HEK293 (cell line): ENCODE measurements around the gene LRP1B.

Source experiments
- CTCF ChIA-PET: fragments of 350-600 bp; formaldehyde crosslinking; extraction: SDS; loops from one replicate; lab custom pipeline; 2021; ENCODE audit warnings: antibody characterized with exemption; lab: Yijun Ruan, JAX
- POLR2A ChIA-PET: fragments of 300-600 bp; formaldehyde crosslinking; extraction: SDS; loops from one replicate; lab custom pipeline; 2020; ENCODE audit warnings: antibody characterized with exemption, inconsistent platforms; lab: Yijun Ruan, JAX
- H3K27ac ChIP-seq: fragments of 200-500 bp; sonication (Bioruptor generic); 2 replicates; pipeline ENCODE4 v1.5.1; 2014; ENCODE audit warnings: low read depth, low read length, control low read depth, inconsistent platforms; ENCODE audit errors: extremely low read depth
- H3K36me3 ChIP-seq, 2 experiments: fragments of 200-500 bp in 1 of 2; sonication (Bioruptor generic) in 1 of 2; 1 replicate in 1 of 2; 2 replicates in 1 of 2; pipeline ENCODE4 v1.5.1; 2014 to 2017; ENCODE audit warnings: inconsistent platforms in 2 of 2, low read length in 2 of 2; ENCODE audit not compliant: control insufficient read depth in 2 of 2, insufficient read depth in 1 of 2
- H3K4me1 ChIP-seq: fragments of 200-500 bp; sonication (Bioruptor generic); 2 replicates; pipeline ENCODE4 v1.5.1; 2014; ENCODE audit warnings: mild to moderate bottlenecking, low read length, inconsistent platforms; ENCODE audit not compliant: control insufficient read depth, insufficient read depth
- H3K4me3 ChIP-seq: 2 replicates; pipeline ENCODE4 v1.5.1; 2011; ENCODE audit warnings: low read depth, mild to moderate bottlenecking, control low read depth, low read length, moderate library complexity
- H3K9me3 ChIP-seq: fragments of 200-500 bp; sonication (Bioruptor generic); 2 replicates; pipeline ENCODE4 v1.5.1; 2014; ENCODE audit warnings: low read depth, low read length, inconsistent platforms; ENCODE audit not compliant: control insufficient read depth, insufficient read depth
- GFI1B ChIP-seq: fragments of 450-650 bp; formaldehyde crosslinking; IDR thresholded peaks from 2 replicates; pipeline ENCODE4 v1.5.1; 2016; ENCODE audit warnings: missing biosample characterization, missing genetic modification characterization
- HOXD13 ChIP-seq: sonication (generic); formaldehyde crosslinking; IDR thresholded peaks from 2 replicates; pipeline ENCODE4 v1.8.0; 2022; ENCODE audit warnings: missing genetic modification reagents, borderline replicate concordance
- SP2 ChIP-seq: fragments of 450-650 bp; formaldehyde crosslinking; IDR thresholded peaks from 2 replicates; pipeline ENCODE4 v1.5.1; 2016; ENCODE audit warnings: missing biosample characterization, missing genetic modification characterization
- SP7 ChIP-seq: fragments of 450-650 bp; formaldehyde crosslinking; IDR thresholded peaks from 2 replicates; pipeline ENCODE4 v1.5.1; 2016; ENCODE audit warnings: missing biosample characterization, missing genetic modification characterization
- ZFP3 ChIP-seq: fragments of 450-650 bp; formaldehyde crosslinking; IDR thresholded peaks from 2 replicates; pipeline ENCODE4 v1.5.1; 2016; ENCODE audit warnings: low read depth, missing biosample characterization, missing genetic modification characterization
- ZNF10 ChIP-seq: fragments of 450-650 bp; formaldehyde crosslinking; IDR thresholded peaks from 2 replicates; pipeline ENCODE4 v1.5.1; 2017; ENCODE audit warnings: missing biosample characterization, missing genetic modification characterization
- ZNF112 ChIP-seq: fragments of 450-650 bp; formaldehyde crosslinking; IDR thresholded peaks from 2 replicates; pipeline ENCODE4 v1.5.0; 2017; ENCODE audit warnings: missing biosample characterization, missing genetic modification characterization
- ZNF114 ChIP-seq: fragments of 450-650 bp; formaldehyde crosslinking; IDR thresholded peaks from 2 replicates; pipeline ENCODE4 v1.5.0; 2017; ENCODE audit warnings: missing biosample characterization, missing genetic modification characterization
- ZNF133 ChIP-seq: fragments of 450-650 bp; formaldehyde crosslinking; IDR thresholded peaks from 2 replicates; pipeline ENCODE4 v1.5.1; 2016; ENCODE audit warnings: missing biosample characterization, missing genetic modification characterization
- ZNF169 ChIP-seq: fragments of 450-650 bp; formaldehyde crosslinking; IDR thresholded peaks from 2 replicates; pipeline ENCODE4 v1.5.1; 2016; ENCODE audit warnings: missing biosample characterization, missing genetic modification characterization
- ZNF174 ChIP-seq: fragments of 450-650 bp; formaldehyde crosslinking; IDR thresholded peaks from 2 replicates; pipeline ENCODE4 v1.5.0; 2017; ENCODE audit warnings: missing biosample characterization, mild to moderate bottlenecking, missing genetic modification characterization
- ZNF211 ChIP-seq: fragments of 450-650 bp; formaldehyde crosslinking; IDR thresholded peaks from 2 replicates; pipeline ENCODE4 v1.5.1; 2016; ENCODE audit warnings: low read depth, missing biosample characterization, missing genetic modification characterization
- ZNF23 ChIP-seq: fragments of 450-650 bp; formaldehyde crosslinking; IDR thresholded peaks from 2 replicates; pipeline ENCODE4 v1.5.1; 2016; ENCODE audit warnings: missing biosample characterization, missing genetic modification characterization, borderline replicate concordance
- ZNF248 ChIP-seq: fragments of 450-650 bp; formaldehyde crosslinking; IDR thresholded peaks from 2 replicates; pipeline ENCODE4 v1.5.1; 2017; ENCODE audit warnings: missing biosample characterization, missing genetic modification characterization
- ZNF350 ChIP-seq: fragments of 450-650 bp; formaldehyde crosslinking; IDR thresholded peaks from 2 replicates; pipeline ENCODE4 v1.5.0; 2017; ENCODE audit warnings: missing biosample characterization, mild to moderate bottlenecking, missing genetic modification characterization
- ZNF366 ChIP-seq: fragments of 450-650 bp; formaldehyde crosslinking; conservative IDR thresholded peaks from 2 replicates; pipeline ENCODE4 v1.5.1; 2016; ENCODE audit warnings: missing biosample characterization, missing genetic modification characterization
- ZNF473 ChIP-seq: fragments of 450-650 bp; formaldehyde crosslinking; IDR thresholded peaks from 2 replicates; pipeline ENCODE4 v1.5.1; 2017; ENCODE audit warnings: missing biosample characterization, missing genetic modification characterization
- ZNF549 ChIP-seq: fragments of 450-650 bp; IDR thresholded peaks from 2 replicates; pipeline ENCODE4 v1.5.1; 2018; ENCODE audit warnings: missing biosample characterization, missing genetic modification characterization, mild to moderate bottlenecking, inconsistent platforms, moderate library complexity
- ZNF560 ChIP-seq: fragments of 450-650 bp; formaldehyde crosslinking; IDR thresholded peaks from 2 replicates; pipeline ENCODE4 v1.5.1; 2017; ENCODE audit warnings: missing biosample characterization, missing genetic modification characterization, borderline replicate concordance
- ZNF596 ChIP-seq: fragments of 450-650 bp; IDR thresholded peaks from 2 replicates; pipeline ENCODE4 v1.5.0; 2018; ENCODE audit warnings: missing biosample characterization, mild to moderate bottlenecking, missing genetic modification characterization, moderate library complexity
- ZNF623 ChIP-seq: fragments of 450-650 bp; formaldehyde crosslinking; IDR thresholded peaks from 2 replicates; pipeline ENCODE4 v1.5.1; 2016; ENCODE audit warnings: missing biosample characterization, missing genetic modification characterization
- ZNF843 ChIP-seq: fragments of 450-650 bp; formaldehyde crosslinking; IDR thresholded peaks from 2 replicates; pipeline ENCODE4 v1.5.1; 2016; ENCODE audit warnings: missing biosample characterization, missing genetic modification characterization
- TF ChIP-seq, protein P1 (sequence below): fragments of 450-650 bp; formaldehyde crosslinking; IDR thresholded peaks from 2 replicates; pipeline ENCODE4 v1.5.1; 2016; ENCODE audit warnings: missing biosample characterization, missing genetic modification characterization, borderline replicate concordance
- TF ChIP-seq, protein P2 (sequence below): fragments of 450-650 bp; formaldehyde crosslinking; IDR thresholded peaks from 2 replicates; pipeline ENCODE4 v1.5.1; 2016; ENCODE audit warnings: missing biosample characterization, missing genetic modification characterization
- TF ChIP-seq, protein P3 (sequence below): fragments of 450-650 bp; formaldehyde crosslinking; IDR thresholded peaks from 2 replicates; pipeline ENCODE4 v1.5.1; 2017; ENCODE audit warnings: missing biosample characterization, missing genetic modification characterization
- TF ChIP-seq, protein P4 (sequence below): fragments of 450-650 bp; formaldehyde crosslinking; IDR thresholded peaks from 2 replicates; pipeline ENCODE4 v1.5.1; 2017; ENCODE audit warnings: missing biosample characterization, missing genetic modification characterization

The LRP1B gene

DNA sequence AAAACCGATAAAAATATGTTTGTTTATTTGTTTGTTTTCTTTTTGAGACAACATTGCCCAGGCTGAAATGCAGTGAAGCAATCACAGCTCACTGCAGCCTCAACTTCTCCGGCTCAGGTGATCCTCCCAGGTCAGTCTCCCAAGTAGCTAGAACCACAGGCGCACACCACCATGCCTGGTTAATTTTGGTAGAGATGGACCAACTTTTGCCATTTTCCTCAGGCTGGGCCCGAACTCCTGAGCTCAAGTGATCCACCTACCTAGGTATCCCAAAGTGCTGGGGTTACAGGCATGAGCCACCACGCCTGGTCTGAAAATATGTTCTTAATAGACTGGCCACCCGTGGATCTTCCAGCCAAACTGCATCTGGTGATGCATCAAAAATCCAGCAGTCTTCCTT, 1867.9 kb downstream of the LRP1B start (continued):
- TF ChIP-seq, protein P1, sequence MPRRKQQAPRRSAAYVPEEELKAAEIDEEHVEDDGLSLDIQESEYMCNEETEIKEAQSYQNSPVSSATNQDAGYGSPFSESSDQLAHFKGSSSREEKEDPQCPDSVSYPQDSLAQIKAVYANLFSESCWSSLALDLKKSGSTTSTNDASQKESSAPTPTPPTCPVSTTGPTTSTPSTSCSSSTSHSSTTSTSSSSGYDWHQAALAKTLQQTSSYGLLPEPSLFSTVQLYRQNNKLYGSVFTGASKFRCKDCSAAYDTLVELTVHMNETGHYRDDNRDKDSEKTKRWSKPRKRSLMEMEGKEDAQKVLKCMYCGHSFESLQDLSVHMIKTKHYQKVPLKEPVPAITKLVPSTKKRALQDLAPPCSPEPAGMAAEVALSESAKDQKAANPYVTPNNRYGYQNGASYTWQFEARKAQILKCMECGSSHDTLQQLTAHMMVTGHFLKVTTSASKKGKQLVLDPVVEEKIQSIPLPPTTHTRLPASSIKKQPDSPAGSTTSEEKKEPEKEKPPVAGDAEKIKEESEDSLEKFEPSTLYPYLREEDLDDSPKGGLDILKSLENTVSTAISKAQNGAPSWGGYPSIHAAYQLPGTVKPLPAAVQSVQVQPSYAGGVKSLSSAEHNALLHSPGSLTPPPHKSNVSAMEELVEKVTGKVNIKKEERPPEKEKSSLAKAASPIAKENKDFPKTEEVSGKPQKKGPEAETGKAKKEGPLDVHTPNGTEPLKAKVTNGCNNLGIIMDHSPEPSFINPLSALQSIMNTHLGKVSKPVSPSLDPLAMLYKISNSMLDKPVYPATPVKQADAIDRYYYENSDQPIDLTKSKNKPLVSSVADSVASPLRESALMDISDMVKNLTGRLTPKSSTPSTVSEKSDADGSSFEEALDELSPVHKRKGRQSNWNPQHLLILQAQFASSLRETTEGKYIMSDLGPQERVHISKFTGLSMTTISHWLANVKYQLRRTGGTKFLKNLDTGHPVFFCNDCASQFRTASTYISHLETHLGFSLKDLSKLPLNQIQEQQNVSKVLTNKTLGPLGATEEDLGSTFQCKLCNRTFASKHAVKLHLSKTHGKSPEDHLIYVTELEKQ (tag by site-specific recombination) = no peak
- TF ChIP-seq ZNF133 (tag by site-specific recombination) (no peak), ZFP3 (no peak), SP7 (tag by site-specific recombination) (no peak), ZNF174 (tag by site-specific recombination) (no peak)

DNA sequence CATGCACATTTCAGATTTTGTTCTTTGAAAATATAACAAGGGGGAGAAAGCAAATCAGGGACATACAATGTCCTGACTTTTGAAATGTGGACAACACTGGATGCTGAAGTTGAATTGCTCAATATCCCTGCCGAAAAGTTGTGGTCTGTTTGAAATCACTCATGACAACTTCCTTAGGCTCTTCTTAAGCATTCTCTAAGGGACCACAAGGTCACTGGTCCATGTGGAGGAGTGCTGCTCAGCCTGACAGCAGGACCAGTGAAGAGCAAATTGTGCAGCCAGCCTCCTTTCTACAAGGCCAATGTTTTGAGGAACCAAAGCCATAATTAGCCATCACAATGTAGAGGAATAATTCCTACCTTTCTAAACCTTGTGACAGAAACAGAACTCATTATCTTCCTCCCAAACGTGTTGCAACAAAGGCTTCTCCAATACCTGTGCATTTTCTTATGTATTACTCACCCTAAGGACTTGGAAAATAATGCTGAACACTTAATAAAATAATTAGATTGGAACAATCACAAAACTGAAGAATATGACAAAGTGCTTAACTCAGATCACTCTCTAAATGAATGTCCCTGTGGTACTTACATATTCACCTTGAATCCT, 1873.0 kb downstream of the LRP1B start:
- Histone ChIP-seq H3K9me3 (no peaks in the 10 kb centered on the region), H3K4me1 (no peaks in the 10 kb centered on the region), H3K27ac (no peak overlapping the region), H3K4me3 (no peak overlapping the region), H3K36me3 (no peaks in the 10 kb centered on the region)
- ChIA-PET CTCF (interaction anchor here (0.7 kb wide), 1 partner anchor 497 kb away, joined by 3 read pairs; no protein-coding TSS in a partner anchor), POLR2A (no interaction called here)
- TF ChIP-seq ZNF114 (no peak), ZNF10 (tag by site-specific recombination) (no peak), ZNF174 (tag by site-specific recombination) (no peak), ZNF843 (no peak), ZNF596 (no peak), ZNF560 (tag by site-specific recombination) (no peak), ZNF112 (tag by site-specific recombination) (no peak), ZNF211 (tag by site-specific recombination) (no peak), HOXD13 (no peak), GFI1B (no peak), ZNF549 (tag by site-specific recombination) (no peak), ZNF350 (tag by site-specific recombination) (no peak), ZNF248 (tag by site-specific recombination) (no peak)
- TF ChIP-seq, protein P2, sequence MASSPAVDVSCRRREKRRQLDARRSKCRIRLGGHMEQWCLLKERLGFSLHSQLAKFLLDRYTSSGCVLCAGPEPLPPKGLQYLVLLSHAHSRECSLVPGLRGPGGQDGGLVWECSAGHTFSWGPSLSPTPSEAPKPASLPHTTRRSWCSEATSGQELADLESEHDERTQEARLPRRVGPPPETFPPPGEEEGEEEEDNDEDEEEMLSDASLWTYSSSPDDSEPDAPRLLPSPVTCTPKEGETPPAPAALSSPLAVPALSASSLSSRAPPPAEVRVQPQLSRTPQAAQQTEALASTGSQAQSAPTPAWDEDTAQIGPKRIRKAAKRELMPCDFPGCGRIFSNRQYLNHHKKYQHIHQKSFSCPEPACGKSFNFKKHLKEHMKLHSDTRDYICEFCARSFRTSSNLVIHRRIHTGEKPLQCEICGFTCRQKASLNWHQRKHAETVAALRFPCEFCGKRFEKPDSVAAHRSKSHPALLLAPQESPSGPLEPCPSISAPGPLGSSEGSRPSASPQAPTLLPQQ (tag by site-specific recombination) = no peak
- TF ChIP-seq, protein P3, sequence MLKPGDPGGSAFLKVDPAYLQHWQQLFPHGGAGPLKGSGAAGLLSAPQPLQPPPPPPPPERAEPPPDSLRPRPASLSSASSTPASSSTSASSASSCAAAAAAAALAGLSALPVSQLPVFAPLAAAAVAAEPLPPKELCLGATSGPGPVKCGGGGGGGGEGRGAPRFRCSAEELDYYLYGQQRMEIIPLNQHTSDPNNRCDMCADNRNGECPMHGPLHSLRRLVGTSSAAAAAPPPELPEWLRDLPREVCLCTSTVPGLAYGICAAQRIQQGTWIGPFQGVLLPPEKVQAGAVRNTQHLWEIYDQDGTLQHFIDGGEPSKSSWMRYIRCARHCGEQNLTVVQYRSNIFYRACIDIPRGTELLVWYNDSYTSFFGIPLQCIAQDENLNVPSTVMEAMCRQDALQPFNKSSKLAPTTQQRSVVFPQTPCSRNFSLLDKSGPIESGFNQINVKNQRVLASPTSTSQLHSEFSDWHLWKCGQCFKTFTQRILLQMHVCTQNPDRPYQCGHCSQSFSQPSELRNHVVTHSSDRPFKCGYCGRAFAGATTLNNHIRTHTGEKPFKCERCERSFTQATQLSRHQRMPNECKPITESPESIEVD (tag by site-specific recombination) = no peak

DNA sequence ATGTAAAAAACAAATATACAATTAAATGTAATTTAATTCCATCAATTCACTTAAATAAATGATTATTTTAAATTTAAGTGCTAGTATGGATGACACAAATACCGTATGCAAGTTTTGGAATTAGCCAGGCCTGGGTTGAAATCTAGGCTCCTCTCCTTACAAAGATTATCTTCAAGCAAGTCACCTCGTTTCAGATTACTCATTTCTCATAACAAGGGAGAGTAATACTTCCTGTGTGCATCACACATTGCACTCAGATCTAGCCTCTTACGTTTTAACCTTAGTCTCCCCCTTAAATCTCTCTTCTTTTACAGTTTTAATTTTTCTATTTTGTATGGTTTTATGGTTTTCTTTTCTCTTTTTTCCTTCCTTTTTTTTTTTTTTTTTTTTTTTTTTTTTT, 1874.7 kb downstream of the LRP1B start:
- ChIA-PET POLR2A (no interaction called here), CTCF (no interaction called here)
- Histone ChIP-seq H3K36me3 (no peaks in the 10 kb centered on the region), H3K27ac (no peak overlapping the region), H3K4me1 (no peaks in the 10 kb centered on the region), H3K4me3 (no peak overlapping the region), H3K9me3 (no peaks in the 10 kb centered on the region)
- TF ChIP-seq SP2 = no peak
- TF ChIP-seq, protein P4, sequence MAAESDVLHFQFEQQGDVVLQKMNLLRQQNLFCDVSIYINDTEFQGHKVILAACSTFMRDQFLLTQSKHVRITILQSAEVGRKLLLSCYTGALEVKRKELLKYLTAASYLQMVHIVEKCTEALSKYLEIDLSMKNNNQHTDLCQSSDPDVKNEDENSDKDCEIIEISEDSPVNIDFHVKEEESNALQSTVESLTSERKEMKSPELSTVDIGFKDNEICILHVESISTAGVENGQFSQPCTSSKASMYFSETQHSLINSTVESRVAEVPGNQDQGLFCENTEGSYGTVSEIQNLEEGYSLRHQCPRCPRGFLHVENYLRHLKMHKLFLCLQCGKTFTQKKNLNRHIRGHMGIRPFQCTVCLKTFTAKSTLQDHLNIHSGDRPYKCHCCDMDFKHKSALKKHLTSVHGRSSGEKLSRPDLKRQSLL = no peak
- TF ChIP-seq ZNF366 (tag by site-specific recombination) = no peak
- no peak for TF ChIP-seq ZNF169 (tag by site-specific recombination)
- TF ChIP-seq ZNF473 = no peak
- no peak for TF ChIP-seq ZNF623 (tag by site-specific recombination)
- no peak for TF ChIP-seq ZNF211 (tag by site-specific recombination)
- TF ChIP-seq ZNF23 = no peak
- TF ChIP-seq ZNF248 (tag by site-specific recombination) = no peak
